RWPE2 (cell line): ENCODE results near the gene PIP5K1B.

ENCODE experiments used
- ATAC-seq: fragments of 200-7000 bp; cut with Tn5 transposase; 3 replicates; pipeline ENCODE4 v1.9.1; 2021; ENCODE audit warnings: low read depth
- DNase-seq: peaks from one replicate; pipeline ENCODE4 v3.0.0-alpha.2; 2020; ENCODE audit warnings: low spot score
- H3K27ac ChIP-seq: fragments of 450-650 bp; 2 replicates; pipeline ENCODE4 v1.5.1; 2017; ENCODE audit warnings: mild to moderate bottlenecking; ENCODE audit not compliant: poor library complexity, severe bottlenecking
- H3K27me3 ChIP-seq: fragments of 250-450 bp; sonication (Bioruptor Pico); 2 replicates; pipeline ENCODE4 v1.5.1; 2021; ENCODE audit warnings: mild to moderate bottlenecking, moderate library complexity; ENCODE audit not compliant: insufficient read depth, poor library complexity, severe bottlenecking
- H3K36me3 ChIP-seq: fragments of 250-450 bp; sonication (Bioruptor Pico); 2 replicates; pipeline ENCODE4 v1.5.1; 2020; ENCODE audit warnings: low read depth, mild to moderate bottlenecking, moderate library complexity
- H3K4me1 ChIP-seq: fragments of 250-450 bp; sonication (Bioruptor Pico); 2 replicates; pipeline ENCODE4 v1.5.1; 2021; ENCODE audit warnings: mild to moderate bottlenecking, moderate library complexity; ENCODE audit not compliant: insufficient read depth, poor library complexity, severe bottlenecking
- H3K4me3 ChIP-seq: fragments of 250-450 bp; sonication (Bioruptor Pico); 2 replicates; pipeline ENCODE4 v1.5.1; 2021; ENCODE audit warnings: mild to moderate bottlenecking, moderate library complexity; ENCODE audit not compliant: severe bottlenecking
- H3K9me3 ChIP-seq: fragments of 250-450 bp; sonication (Bioruptor Pico); 2 replicates; pipeline ENCODE4 v1.5.1; 2021; ENCODE audit warnings: mild to moderate bottlenecking, moderate library complexity; ENCODE audit not compliant: severe bottlenecking
- CTCF ChIP-seq: fragments of 450-650 bp; IDR thresholded peaks from one replicate; pipeline ENCODE4 v1.5.1; 2017; ENCODE audit warnings: mild to moderate bottlenecking, moderate library complexity; ENCODE audit not compliant: poor library complexity, severe bottlenecking

The PIP5K1B gene

GRCh38 chr9:68964765-68965164 is 259.7 kb downstream of the PIP5K1B start:
- H3K36me3 ChIP-seq, result no peaks in the 10 kb centered on the region
- no peaks in the 10 kb centered on the region for H3K9me3 ChIP-seq
- peaks cover 12% of the 10 kb centered on the region for H3K27me3 ChIP-seq
- ATAC-seq, result no peak
- no peak overlapping the region for H3K27ac ChIP-seq
- H3K4me3 ChIP-seq, result no peak overlapping the region
- DNase-seq, result no peak
- H3K4me1 ChIP-seq, result no peaks in the 10 kb centered on the region
- TF ChIP-seq CTCF, result no peak

- Histone ChIP-seq H3K36me3 (no peaks in the 10 kb centered on the region), H3K9me3 (no peaks in the 10 kb centered on the region), H3K4me3 (no peak overlapping the region), H3K4me1 (no peaks in the 10 kb centered on the region), H3K27ac (no peak overlapping the region), H3K27me3 (peaks cover 12% of the 10 kb centered on the region)
- ATAC-seq (no peak), DNase-seq (no peak)
- no peak for TF ChIP-seq CTCF
These were observed 261.5 kb downstream of the PIP5K1B start for GRCh38 chr9:68966496-68966944.

GRCh38 chr9:68967800-68968199 is 262.8 kb downstream of the PIP5K1B start:
- Histone ChIP-seq H3K4me1 (no peaks in the 10 kb centered on the region), H3K27ac (no peak overlapping the region), H3K36me3 (no peaks in the 10 kb centered on the region), H3K9me3 (no peaks in the 10 kb centered on the region), H3K4me3 (no peak overlapping the region), H3K27me3 (peaks cover under 1% of the 10 kb centered on the region)
- DNase-seq (no peak), ATAC-seq (no peak)
- no peak for TF ChIP-seq CTCF

- DNase-seq, result no peak
- no peak for TF ChIP-seq CTCF
- H3K36me3 ChIP-seq, result no peaks in the 10 kb centered on the region
- H3K27ac ChIP-seq, result no peak overlapping the region
- no peaks in the 10 kb centered on the region for H3K9me3 ChIP-seq
- no peaks in the 10 kb centered on the region for H3K4me1 ChIP-seq
- H3K27me3 ChIP-seq, result no peaks in the 10 kb centered on the region
- no peak overlapping the region for H3K4me3 ChIP-seq
- ATAC-seq, result no peak
These were observed 264.5 kb downstream of the PIP5K1B start for GRCh38 chr9:68969538-68969937.

- Histone ChIP-seq H3K27me3 (no peaks in the 10 kb centered on the region), H3K9me3 (no peaks in the 10 kb centered on the region), H3K4me1 (no peaks in the 10 kb centered on the region), H3K27ac (no peak overlapping the region), H3K4me3 (no peak overlapping the region), H3K36me3 (no peaks in the 10 kb centered on the region)
- ATAC-seq, result no peak
- no peak for DNase-seq
- no peak for TF ChIP-seq CTCF
These were observed 265.1 kb downstream of the PIP5K1B start for GRCh38 chr9:68970151-68970550.
